Activated naive CD8-positive, alpha-beta T cell (primary cell): Measurements from ENCODE around the gene OR4P4.

Source experiments
- H3K27ac Mint-ChIP-seq: one replicate; pipeline ENCODE4 v1.8.0; 2021; ENCODE audit warnings: mixed read lengths
- H3K27me3 Mint-ChIP-seq: one replicate; pipeline ENCODE4 v1.8.0; 2021; ENCODE audit warnings: mixed read lengths
- H3K36me3 Mint-ChIP-seq: one replicate; pipeline ENCODE4 v1.8.0; 2021; ENCODE audit warnings: mixed read lengths
- H3K4me1 Mint-ChIP-seq: one replicate; pipeline ENCODE4 v1.8.0; 2021; ENCODE audit warnings: low read depth, mixed read lengths
- H3K4me3 Mint-ChIP-seq: one replicate; pipeline ENCODE4 v1.8.0; 2021; ENCODE audit warnings: mild to moderate bottlenecking, mixed read lengths
- H3K9me3 Mint-ChIP-seq: one replicate; pipeline ENCODE4 v1.8.0; 2021; ENCODE audit warnings: low read depth, mixed read lengths

Gene OR4P4

DNA sequence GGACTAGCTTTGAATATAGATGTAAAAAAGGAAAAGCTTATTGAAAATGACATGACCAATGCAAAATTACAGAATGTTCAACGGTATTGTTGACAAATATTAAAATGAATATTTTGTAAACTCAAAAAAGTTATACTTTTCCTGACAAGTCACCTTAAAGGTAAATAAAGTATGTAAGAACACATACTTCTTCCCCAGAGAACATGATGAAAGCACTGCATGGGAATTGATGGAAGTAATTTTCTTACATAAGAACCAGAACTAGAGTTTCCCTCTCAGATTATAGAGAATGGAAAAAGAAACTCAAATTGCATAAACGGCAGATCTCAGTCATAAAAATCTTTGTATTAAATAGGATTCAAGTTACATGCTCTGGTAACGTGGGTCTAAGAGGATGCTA, at the start of gene OR4P4:
Gene OR4P4 (plus strand): TSS at position 301 of the 400 bp plus-strand sequence.
- Mint-ChIP-seq H3K9me3 (peaks cover 7% of the 10 kb centered on the region), H3K36me3 (no peaks in the 10 kb centered on the region)

DNA sequence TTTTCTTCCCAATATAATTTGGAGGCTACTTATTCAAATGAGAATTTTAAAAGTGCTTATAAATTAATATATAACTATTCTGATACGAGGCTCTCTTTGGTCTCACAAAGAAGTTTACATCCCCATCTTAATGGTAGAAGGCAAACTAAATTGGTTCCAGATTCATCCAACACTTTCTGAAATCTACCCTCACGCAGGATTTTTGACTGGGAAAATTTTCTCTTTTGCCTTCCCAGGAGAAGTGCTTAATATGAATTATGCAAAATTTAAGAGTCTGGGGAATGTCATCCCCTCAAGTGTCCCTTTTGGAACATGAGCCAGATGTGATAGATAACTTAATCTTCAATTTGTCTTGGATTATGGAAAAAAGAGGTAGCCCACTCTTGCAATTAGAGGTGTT, 27.4 kb upstream of the OR4P4 start, which contains the start of gene OR4C11:
Gene OR4C11 (minus strand): TSS at position 101 of the 400 bp plus-strand sequence. CDS start 3,272 bp downstream, outside the sequence.
- peaks cover 12% of the 10 kb centered on the region for H3K9me3 Mint-ChIP-seq
- no peaks in the 10 kb centered on the region for H3K36me3 Mint-ChIP-seq

More for the DNA sequence above, at the start of gene OR4P4:
- Mint-ChIP-seq H3K27me3 (no peaks in the 10 kb centered on the region), H3K4me1 (no peaks in the 10 kb centered on the region), H3K27ac (no peak within 1 kb of the TSS), H3K4me3 (no peak within 1 kb of the TSS)

GRCh38 chr11:55624531-55624930, 10.4 kb upstream of the OR4P4 start:
- Mint-ChIP-seq H3K27ac (no peak overlapping the region), H3K4me3 (no peak overlapping the region), H3K4me1 (no peaks in the 10 kb centered on the region), H3K36me3 (no peaks in the 10 kb centered on the region), H3K27me3 (no peaks in the 10 kb centered on the region), H3K9me3 (peaks cover 17% of the 10 kb centered on the region)

More for the DNA sequence above, 27.4 kb upstream of the OR4P4 start, which contains the start of gene OR4C11:
- Mint-ChIP-seq H3K27ac (no peak within 1 kb of the TSS), H3K4me3 (no peak within 1 kb of the TSS), H3K4me1 (no peaks in the 10 kb centered on the region), H3K27me3 (no peaks in the 10 kb centered on the region)

- Mint-ChIP-seq H3K4me1 (no peaks in the 10 kb centered on the region), H3K36me3 (no peaks in the 10 kb centered on the region), H3K27me3 (no peaks in the 10 kb centered on the region), H3K9me3 (peaks cover 19% of the 10 kb centered on the region), H3K27ac (no peak within 1 kb of the TSS), H3K4me3 (no peak within 1 kb of the TSS)
These were observed 13.1 kb downstream of the OR4P4 start, which contains the start of gene OR4S2 for GRCh38 chr11:55648027-55648426. Gene OR4S2, plus strand, starts transcription at chr11:55648327. Its CDS starts 2,577 bp downstream, at chr11:55650904.

- Mint-ChIP-seq H3K27ac (no peak overlapping the region), H3K27me3 (no peaks in the 10 kb centered on the region), H3K9me3 (peaks cover 18% of the 10 kb centered on the region), H3K4me1 (no peaks in the 10 kb centered on the region), H3K4me3 (no peak overlapping the region), H3K36me3 (no peaks in the 10 kb centered on the region)
These were observed 17.6 kb downstream of the OR4P4 start for GRCh38 chr11:55652560-55652959.

DNA sequence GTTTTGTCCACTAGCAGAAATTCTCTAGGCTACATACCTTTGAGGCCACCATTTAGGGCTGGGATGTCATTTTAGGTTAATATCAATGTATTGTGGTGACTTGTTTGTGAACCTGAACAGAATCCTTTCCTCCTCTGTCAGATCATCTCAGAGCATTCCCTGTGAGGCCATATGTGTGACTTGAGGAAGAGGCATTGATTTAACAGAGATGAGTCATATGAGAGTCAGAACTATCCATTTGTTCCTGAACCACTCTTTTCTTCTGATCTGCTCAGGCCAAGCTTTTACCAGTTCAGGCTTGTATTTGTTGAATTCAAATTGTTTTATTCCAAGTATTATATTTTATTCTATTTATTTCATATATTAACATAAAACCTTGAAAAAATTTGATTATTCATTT, 20.2 kb downstream of the OR4P4 start:
- no peaks in the 10 kb centered on the region for H3K4me1 Mint-ChIP-seq
- H3K36me3 Mint-ChIP-seq: no peaks in the 10 kb centered on the region
- no peaks in the 10 kb centered on the region for H3K27me3 Mint-ChIP-seq
- no peak overlapping the region for H3K27ac Mint-ChIP-seq
- peaks cover 27% of the 10 kb centered on the region for H3K9me3 Mint-ChIP-seq
- no peak overlapping the region for H3K4me3 Mint-ChIP-seq

DNA sequence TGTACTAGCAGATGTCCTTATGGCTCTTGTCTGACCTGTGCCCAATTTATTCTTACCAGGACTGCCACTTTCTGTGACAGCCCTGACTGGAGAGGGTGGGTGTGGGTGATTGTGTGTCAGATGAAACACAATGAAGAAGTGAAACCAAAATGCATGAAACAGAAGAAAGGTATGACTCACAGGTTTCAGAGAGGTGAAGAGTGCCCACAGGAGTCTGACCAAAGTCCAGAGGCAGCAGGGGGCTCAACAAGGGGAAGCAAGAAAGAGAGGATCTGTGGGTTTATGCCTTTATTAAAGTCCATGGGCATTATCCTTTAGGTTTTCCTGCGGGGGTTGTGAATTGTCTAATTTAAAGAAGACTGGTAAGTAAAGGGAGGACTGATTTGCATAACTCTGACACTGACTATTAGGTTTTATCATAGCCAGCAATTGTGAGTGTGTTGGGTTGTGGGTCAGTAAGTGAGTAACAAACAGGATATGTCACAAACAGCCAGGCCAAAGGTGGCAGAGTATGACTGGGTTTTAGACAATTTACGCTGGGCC, 23.2 kb downstream of the OR4P4 start:
- no peaks in the 10 kb centered on the region for H3K4me1 Mint-ChIP-seq
- no peak overlapping the region for H3K4me3 Mint-ChIP-seq
- H3K9me3 Mint-ChIP-seq: peaks cover 27% of the 10 kb centered on the region
- no peaks in the 10 kb centered on the region for H3K36me3 Mint-ChIP-seq
- no peaks in the 10 kb centered on the region for H3K27me3 Mint-ChIP-seq
- no peak overlapping the region for H3K27ac Mint-ChIP-seq

GRCh38 chr11:55658608-55659007, 23.7 kb downstream of the OR4P4 start:
- no peaks in the 10 kb centered on the region for H3K4me1 Mint-ChIP-seq
- H3K27me3 Mint-ChIP-seq: no peaks in the 10 kb centered on the region
- no peak overlapping the region for H3K4me3 Mint-ChIP-seq
- H3K27ac Mint-ChIP-seq: no peak overlapping the region
- H3K36me3 Mint-ChIP-seq: no peaks in the 10 kb centered on the region
- peaks cover 27% of the 10 kb centered on the region for H3K9me3 Mint-ChIP-seq

DNA sequence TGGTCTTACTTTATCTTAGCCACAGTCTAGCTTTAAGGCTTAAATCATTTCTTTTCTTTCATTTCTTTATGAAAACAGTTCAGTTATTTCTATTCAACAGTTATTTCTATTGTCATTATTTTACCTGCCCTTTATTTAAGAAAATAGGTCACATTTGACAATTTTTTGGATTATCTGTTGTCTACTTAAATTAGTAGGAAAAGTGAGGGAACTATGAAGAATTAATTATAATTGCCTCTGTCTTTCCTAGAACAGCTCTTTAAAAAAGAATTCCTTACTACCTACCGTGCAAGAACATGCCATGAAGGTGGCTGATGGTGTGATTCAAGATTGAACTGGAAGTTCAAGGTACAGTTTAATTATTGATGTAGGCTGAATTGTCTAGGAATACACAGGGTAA, 27.0 kb downstream of the OR4P4 start, which contains the start of gene OR4C6:
Gene OR4C6 (plus strand): TSS at position 301 of the 400 bp plus-strand sequence. CDS start 2,966 bp downstream, outside the sequence.
- Mint-ChIP-seq H3K27ac (no peak within 1 kb of the TSS), H3K27me3 (no peaks in the 10 kb centered on the region), H3K4me1 (no peaks in the 10 kb centered on the region), H3K36me3 (no peaks in the 10 kb centered on the region), H3K9me3 (peaks cover 17% of the 10 kb centered on the region), H3K4me3 (no peak within 1 kb of the TSS)

DNA sequence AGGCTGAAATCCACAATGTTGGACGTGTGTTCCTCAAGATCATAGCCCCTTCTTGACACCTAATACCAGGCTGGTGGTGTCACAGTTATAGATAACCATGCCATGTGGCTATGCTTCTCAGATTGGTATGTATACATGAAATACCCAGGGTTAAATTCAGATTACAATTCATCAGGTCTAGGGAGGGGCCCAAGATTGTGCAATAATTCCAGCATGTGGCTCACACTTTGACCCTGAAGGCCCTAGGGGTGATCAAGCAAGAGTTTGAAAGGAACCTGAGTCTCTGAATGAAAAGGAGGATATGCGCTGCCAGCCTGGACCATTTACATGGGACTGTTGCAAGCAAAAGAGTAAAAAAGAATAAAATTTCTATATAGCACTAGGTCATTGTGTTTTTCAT, 34.5 kb downstream of the OR4P4 start:
- Mint-ChIP-seq H3K4me1 (no peaks in the 10 kb centered on the region), H3K27me3 (no peaks in the 10 kb centered on the region), H3K36me3 (no peaks in the 10 kb centered on the region), H3K9me3 (no peaks in the 10 kb centered on the region), H3K4me3 (no peak overlapping the region), H3K27ac (no peak overlapping the region)

- no peaks in the 10 kb centered on the region for H3K36me3 Mint-ChIP-seq
- H3K4me1 Mint-ChIP-seq: no peaks in the 10 kb centered on the region
- H3K9me3 Mint-ChIP-seq: peaks cover 9% of the 10 kb centered on the region
- no peak overlapping the region for H3K27ac Mint-ChIP-seq
- no peaks in the 10 kb centered on the region for H3K27me3 Mint-ChIP-seq
- no peak overlapping the region for H3K4me3 Mint-ChIP-seq
These were observed 38.9 kb downstream of the OR4P4 start for GRCh38 chr11:55673860-55674259.
